Retinal pigment epithelial cell (primary cell): Measurements from ENCODE around the gene STUB1.

Experiments
- DNase-seq: peaks from one replicate; pipeline ENCODE4 v3.0.0-alpha.2; 2010; ENCODE audit warnings: low read depth
- H3K4me3 ChIP-seq: 2 replicates; pipeline ENCODE4 v1.5.1; 2011; ENCODE audit warnings: mild to moderate bottlenecking, low read length, control low read depth, moderate library complexity
- TF ChIP-seq, protein P1 (sequence below): conservative IDR thresholded peaks from 2 replicates; pipeline ENCODE4 v1.5.1; 2011; ENCODE audit warnings: low read depth, low read length, control low read depth, inconsistent platforms

STUB1 gene

DNA sequence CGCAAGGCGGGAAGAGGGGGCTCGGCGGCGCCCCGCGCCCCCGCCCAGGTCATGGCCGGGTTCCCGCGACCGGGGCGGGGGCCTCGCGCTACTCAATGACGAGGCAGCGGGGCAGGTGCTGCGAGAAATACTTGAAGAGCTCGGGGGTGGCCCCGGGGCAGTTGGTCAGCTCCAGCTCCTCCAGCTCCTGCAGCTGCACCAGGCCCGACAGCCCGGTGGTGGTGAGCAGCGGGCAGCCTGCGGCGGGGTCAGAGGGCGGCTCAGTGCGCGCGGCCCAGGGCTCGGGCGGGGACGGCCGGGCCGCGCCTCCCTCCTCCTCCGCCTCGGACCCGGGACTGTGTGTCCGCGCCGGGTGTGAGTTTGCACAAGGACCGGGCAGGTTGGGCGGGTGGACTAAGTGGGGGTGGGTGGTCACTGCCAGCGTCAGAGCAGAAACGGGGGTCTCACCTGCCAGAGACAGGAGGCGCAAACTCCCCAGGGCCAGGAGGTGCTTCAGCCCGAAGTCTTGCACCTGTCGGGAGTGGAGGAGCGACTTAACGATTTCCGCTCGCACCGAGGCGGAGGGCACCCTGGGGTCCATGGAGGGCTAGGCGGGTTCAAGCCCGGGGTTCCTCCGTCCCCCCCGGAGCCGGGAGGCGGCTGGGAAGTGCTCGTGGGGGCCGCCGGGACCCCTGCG lies 14.1 kb downstream of the STUB1 start:
- TF ChIP-seq, protein P1, sequence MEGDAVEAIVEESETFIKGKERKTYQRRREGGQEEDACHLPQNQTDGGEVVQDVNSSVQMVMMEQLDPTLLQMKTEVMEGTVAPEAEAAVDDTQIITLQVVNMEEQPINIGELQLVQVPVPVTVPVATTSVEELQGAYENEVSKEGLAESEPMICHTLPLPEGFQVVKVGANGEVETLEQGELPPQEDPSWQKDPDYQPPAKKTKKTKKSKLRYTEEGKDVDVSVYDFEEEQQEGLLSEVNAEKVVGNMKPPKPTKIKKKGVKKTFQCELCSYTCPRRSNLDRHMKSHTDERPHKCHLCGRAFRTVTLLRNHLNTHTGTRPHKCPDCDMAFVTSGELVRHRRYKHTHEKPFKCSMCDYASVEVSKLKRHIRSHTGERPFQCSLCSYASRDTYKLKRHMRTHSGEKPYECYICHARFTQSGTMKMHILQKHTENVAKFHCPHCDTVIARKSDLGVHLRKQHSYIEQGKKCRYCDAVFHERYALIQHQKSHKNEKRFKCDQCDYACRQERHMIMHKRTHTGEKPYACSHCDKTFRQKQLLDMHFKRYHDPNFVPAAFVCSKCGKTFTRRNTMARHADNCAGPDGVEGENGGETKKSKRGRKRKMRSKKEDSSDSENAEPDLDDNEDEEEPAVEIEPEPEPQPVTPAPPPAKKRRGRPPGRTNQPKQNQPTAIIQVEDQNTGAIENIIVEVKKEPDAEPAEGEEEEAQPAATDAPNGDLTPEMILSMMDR = no peak
- no peak for DNase-seq
- no peak overlapping the region for H3K4me3 ChIP-seq

DNA sequence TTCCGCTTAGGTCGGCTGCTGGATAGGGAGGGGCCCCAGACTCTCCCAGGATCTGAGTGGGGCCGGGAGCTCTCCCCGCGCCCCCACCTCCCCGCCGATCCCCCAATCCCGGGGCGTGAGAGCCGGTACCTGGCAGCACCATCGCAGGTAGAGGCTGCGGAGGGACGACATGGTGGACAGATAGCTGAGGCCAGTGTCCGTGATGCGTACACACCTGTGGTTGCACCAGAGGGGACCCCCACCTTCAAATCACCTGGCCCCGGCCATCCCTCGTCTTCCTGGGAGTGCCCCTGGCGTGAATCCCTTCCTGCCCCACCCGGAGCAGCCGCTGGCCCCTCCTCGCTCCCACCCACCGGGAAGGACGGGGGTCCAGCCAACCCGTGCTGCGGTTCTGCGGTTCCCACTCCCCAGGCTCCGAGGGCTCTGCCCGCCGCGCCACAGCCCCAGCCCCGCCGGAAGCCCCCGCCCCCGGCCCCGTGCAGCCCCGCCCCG lies 14.7 kb downstream of the STUB1 start:
- no peak overlapping the region for H3K4me3 ChIP-seq
- DNase-seq = no peak
- TF ChIP-seq, protein P1 = no peak

DNA sequence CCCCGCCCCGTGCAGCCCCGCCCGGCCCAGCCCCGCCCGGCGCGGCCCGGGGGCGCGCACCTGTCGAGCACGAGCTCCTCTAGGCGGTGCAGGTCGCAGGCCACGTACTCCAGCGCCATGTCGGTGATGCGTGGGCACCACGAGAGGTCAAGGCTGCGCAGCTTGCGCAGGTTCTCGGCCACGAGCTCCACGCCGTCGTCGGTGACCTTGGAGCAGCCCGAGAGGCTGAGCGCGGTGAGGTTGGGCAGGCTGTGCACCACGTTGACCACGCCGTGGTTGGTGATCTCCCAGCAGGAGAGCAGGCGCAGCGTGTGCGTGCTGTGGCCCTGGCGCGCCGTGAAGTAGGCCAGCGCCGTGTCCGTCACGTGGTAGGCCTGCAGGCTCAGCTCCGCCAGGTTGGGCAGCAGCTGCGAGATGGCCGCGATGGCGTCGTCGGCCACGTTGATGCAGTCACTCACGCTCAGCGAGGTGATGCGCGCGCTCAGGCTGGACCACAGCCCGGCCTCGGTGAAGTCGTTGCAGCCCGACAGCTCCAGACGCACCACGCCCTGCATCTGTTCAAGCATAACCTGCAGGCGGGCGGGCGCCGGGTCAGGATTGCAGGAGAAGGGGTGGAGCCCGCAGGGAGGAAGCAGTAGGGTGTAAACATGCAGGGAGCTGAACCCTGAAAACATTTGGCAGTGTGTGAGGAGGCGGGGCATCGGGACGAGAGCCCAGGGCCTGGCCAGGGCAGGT lies 15.3 kb downstream of the STUB1 start:
- H3K4me3 ChIP-seq = peak overlapping the region; percentile 7
- TF ChIP-seq, protein P1 = no peak
- no peak for DNase-seq

DNA sequence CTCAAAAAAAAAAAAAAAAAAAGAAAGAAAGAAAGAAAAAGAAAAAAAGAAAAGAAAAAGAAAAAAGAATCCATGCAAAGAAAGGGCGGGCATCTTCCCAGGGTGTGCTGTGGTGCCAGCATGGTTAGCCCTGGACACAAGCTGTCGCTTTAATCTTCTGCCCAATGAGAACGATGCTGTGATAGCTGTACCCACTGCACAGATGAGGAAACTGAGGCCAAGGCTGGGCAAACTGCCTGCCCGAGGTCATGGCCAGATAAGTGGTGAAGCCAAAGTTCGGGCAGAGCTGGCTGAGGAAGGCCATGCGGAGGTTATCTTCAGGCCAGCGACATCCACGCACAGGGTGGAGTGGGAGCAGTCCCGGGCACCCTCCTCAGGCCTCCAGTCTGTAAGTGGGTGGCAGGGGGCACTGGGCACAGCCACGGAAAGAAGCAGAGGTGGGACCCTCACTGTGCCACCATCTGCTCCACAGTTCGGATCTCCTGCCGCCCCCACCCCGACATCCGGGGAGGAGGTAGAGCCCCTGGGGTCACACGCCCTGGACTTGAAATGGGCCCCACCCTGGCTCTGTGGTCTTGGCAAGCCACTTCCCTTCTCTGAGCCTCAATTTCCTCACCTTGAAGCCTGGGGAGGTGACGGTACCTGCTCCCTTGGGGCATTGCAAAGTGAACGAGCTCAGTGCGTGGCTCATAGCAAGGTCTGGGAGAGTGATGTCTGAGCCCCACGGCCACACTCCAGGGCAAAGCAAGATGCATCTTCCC lies 18.9 kb downstream of the STUB1 start:
- TF ChIP-seq, protein P1 = no peak
- no peak overlapping the region for H3K4me3 ChIP-seq
- DNase-seq = no peak

DNA sequence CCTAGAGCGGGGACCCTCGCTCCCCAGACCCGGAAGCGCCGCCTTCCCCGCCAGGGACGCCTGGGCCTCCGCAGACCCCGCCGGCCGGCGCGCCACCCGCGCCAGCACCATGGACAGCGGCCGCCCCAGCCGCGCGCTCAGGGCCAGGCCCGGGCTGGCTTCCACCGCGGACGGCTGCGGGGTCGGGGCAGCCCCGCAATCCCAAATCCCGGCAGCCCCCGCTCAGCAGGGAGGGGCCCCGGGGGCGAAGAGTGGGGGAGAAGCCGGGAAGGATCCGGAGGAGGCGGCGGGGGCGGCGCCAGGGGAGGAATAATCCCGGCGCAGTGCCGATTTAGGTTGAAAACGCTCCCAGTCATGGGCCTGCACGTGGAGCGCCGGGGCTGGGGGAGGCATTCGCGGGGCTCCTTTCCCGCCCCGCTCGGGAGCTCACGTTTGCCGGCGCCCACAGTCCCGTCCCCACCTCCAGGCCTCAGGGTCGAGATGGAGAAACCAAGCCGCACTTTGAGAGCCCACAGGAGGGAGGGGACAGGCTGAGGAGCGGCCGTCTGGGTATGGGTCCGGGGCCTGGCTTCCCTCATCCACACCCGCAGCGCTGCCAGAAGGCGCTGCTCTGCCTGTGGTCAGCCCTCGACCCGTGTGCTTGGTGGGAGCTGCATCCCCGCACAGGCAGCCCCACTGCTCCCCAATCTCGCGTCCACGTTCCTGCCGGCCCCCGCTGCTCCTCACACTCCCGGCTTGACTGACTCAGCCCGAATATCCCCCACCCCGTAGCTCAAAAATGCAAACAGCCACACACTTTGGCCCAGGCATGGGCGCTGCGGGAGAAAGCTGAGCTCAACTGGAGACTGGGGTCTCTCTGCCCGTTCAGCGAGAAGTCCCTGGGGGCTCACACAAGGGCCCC lies 20.7 kb downstream of the STUB1 start:
- no peak overlapping the region for H3K4me3 ChIP-seq

DNA sequence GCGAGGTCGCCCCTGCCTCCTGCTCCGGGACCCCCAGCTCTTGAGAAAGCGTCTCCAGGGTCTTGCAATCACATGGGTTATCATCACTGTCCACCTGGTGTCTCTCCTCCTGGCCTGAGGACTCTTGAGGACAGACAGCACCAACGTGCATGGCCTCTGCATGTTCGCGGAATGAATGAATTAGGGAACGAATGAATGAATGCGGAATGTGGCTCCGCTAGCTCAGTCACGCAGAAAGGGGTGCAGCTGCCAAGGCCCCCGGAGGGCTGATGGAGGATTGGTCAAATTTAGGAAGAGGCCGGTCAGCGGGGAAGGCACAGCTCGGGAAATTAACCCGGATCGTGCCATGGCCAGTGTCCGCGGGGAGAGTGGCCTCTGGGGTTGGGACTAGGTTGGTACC lies 22.1 kb downstream of the STUB1 start:
- no peak for DNase-seq
- no peak overlapping the region for H3K4me3 ChIP-seq
- TF ChIP-seq, protein P1 = no peak

More for the DNA sequence above, 20.7 kb downstream of the STUB1 start:
- no peak for DNase-seq
- TF ChIP-seq, protein P1 = no peak
